Type B pancreatic cell (in vitro differentiated cells): ENCODE data around the gene PHTF2. TPM values are rescaled to one million over a fixed set of nuclear protein-coding genes. Genes with fewer than 3 reads are reported as not detected.

Experiments used
- DNase-seq: peaks from one replicate; pipeline ENCODE4 v3.0.0; 2021; ENCODE audit warnings: mixed read lengths; ENCODE audit not compliant: unreplicated experiment; ENCODE audit errors: extremely low spot score
- H3K27ac Mint-ChIP-seq: 2 replicates; pipeline ENCODE4 v1.8.0; 2021; ENCODE audit warnings: mild to moderate bottlenecking, mixed read lengths
- H3K27me3 Mint-ChIP-seq: 2 replicates; pipeline ENCODE4 v1.8.0; 2021; ENCODE audit warnings: mixed read lengths
- H3K36me3 Mint-ChIP-seq: 2 replicates; pipeline ENCODE4 v1.8.0; 2021; ENCODE audit warnings: mixed read lengths
- H3K4me1 Mint-ChIP-seq: one replicate; pipeline ENCODE4 v1.8.0; 2021; ENCODE audit warnings: mixed read lengths; ENCODE audit not compliant: unreplicated experiment
- H3K4me3 Mint-ChIP-seq: 2 replicates; pipeline ENCODE4 v1.8.0; 2021; ENCODE audit warnings: mild to moderate bottlenecking, mixed read lengths
- H3K9me3 Mint-ChIP-seq: 2 replicates; pipeline ENCODE4 v1.8.0; 2021; ENCODE audit warnings: mixed read lengths
- total RNA-seq: library from RNA; stranded (reverse); gene quantifications from 2 replicates; pipeline ENCODE4 v1.2.1, GENCODE V29; 2021; ENCODE audit warnings: low replicate concordance
- TF ChIP-seq, protein P1 (sequence below): fragments of 200-600 bp; sonication (generic); conservative IDR thresholded peaks from 2 replicates; pipeline ENCODE4 v1.5.0; 2021; ENCODE audit warnings: antibody characterized with exemption, mild to moderate bottlenecking

PHTF2 gene
- total RNA-seq, 1 donor from 2014 or later, result 18.6 TPM

DNA sequence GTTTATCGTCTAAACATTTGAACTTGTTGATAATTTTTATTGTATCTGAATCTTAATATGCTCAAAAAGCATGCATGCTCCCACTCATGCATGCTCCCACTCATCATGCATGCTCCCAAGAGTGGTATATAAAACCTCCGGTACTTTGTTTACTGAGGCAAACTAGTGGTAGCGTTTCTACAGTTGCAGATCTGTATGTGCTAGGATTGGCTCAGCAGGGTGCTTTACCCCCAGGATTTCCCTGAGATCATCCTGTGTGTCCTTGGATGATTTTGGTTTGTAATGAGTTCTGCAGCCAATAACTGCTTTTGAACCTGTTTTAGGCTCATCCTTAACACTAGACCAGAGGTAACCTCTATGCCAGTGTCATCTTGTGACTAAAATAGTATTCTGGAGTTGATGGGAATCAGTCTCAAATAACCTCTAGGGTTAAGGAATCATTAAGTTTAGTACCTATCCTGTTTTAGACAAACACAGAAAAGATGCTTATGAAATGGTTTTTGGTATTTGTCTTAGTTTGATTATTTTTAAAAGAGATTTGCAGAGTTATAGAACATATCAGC is 40.4 kb downstream of the PHTF2 start:
- Mint-ChIP-seq H3K36me3 (peaks cover 5% of the 10 kb centered on the region), H3K9me3 (no peaks in the 10 kb centered on the region), H3K27ac (no peak overlapping the region), H3K27me3 (no peaks in the 10 kb centered on the region), H3K4me3 (no peak overlapping the region), H3K4me1 (peaks cover 10% of the 10 kb centered on the region)
- DNase-seq, result no peak
- TF ChIP-seq, protein P1, sequence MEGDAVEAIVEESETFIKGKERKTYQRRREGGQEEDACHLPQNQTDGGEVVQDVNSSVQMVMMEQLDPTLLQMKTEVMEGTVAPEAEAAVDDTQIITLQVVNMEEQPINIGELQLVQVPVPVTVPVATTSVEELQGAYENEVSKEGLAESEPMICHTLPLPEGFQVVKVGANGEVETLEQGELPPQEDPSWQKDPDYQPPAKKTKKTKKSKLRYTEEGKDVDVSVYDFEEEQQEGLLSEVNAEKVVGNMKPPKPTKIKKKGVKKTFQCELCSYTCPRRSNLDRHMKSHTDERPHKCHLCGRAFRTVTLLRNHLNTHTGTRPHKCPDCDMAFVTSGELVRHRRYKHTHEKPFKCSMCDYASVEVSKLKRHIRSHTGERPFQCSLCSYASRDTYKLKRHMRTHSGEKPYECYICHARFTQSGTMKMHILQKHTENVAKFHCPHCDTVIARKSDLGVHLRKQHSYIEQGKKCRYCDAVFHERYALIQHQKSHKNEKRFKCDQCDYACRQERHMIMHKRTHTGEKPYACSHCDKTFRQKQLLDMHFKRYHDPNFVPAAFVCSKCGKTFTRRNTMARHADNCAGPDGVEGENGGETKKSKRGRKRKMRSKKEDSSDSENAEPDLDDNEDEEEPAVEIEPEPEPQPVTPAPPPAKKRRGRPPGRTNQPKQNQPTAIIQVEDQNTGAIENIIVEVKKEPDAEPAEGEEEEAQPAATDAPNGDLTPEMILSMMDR, result no peak

DNA sequence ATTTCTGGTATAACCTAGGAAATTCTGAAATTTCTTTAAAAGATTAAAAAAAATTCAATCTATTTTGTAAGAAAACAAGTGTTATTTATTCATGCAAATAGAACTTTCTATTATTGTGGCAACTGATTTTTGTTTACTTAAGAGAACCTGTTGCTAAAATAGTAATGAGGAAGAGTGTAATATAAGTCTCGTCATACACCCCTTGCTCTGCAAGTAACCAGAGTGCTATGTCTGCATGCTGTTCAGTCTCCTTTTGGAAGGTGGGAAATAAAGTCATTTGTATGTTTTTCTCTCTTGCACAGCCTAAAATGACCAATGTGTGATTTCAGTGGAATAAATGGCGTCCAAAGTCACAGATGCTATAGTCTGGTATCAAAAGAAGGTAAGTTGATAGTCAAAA is 41.3 kb downstream of the PHTF2 start:
- TF ChIP-seq, protein P1, result no peak
- Mint-ChIP-seq H3K36me3 (peaks cover 5% of the 10 kb centered on the region), H3K27ac (no peak overlapping the region), H3K9me3 (no peaks in the 10 kb centered on the region), H3K4me3 (no peak overlapping the region), H3K27me3 (no peaks in the 10 kb centered on the region), H3K4me1 (peaks cover 5% of the 10 kb centered on the region)
- DNase-seq, result no peak

DNA sequence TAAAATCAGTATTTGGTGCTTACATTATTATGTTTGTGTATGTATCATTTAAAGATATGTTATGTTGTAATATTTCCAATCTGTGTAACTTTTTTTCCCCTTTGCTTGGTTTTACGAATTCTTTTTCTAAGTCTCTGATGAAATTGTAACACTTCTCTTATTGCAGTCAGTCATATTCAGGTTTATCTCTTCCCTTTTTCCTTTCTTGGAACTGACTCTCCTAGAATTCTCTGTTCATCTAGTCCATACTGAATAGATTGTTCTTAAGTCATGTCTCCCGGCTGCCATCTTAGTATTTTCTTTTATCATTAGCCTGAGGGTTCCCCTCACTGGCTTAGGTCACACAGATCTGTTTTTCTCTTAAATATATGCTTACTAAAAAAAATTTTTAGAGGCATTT is 44.6 kb downstream of the PHTF2 start:
- Mint-ChIP-seq H3K27me3 (no peaks in the 10 kb centered on the region), H3K27ac (no peak overlapping the region), H3K36me3 (peaks cover 9% of the 10 kb centered on the region), H3K4me3 (no peak overlapping the region), H3K4me1 (no peaks in the 10 kb centered on the region), H3K9me3 (no peaks in the 10 kb centered on the region)
- TF ChIP-seq, protein P1, result no peak
- no peak for DNase-seq

DNA sequence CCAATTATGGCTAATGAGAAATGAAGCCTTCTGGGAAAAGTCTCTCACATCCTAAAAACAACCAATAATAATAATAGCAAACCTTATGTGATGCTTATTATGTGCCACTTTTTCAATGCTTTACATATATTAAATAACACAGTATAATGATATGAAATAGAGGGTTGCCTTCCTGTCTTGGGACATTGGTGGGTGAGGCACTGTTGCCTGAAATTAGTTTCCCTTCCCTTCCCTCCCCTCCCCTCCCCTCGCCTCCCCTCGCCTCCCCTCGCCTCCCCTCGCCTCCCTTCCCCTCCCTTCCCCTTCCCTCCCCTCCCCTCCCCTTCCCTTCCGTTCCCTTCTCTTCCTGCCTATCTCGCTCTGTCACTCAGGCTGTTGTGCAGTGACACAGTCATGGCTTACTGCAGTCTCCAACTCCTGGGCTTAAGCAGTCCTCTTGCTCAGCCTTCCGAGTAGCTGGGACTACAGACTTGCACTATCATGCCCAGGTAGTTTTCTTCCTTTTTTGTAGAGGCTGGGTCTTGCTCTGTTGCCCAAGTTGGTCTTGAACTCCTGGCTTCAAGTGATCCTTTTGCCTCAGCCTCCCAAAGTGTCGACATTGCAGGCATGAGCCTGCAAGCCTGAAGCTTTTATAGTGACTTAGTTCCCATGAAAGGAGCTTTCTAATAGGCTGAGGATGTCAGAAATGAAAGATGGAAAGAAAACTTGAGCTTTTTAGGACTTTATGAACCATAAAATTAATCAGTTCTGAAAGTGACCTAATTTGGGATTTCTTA is 47.9 kb downstream of the PHTF2 start:
- no peak overlapping the region for H3K27ac Mint-ChIP-seq
- no peaks in the 10 kb centered on the region for H3K27me3 Mint-ChIP-seq
- peaks cover 13% of the 10 kb centered on the region for H3K36me3 Mint-ChIP-seq
- no peaks in the 10 kb centered on the region for H3K9me3 Mint-ChIP-seq
- no peak overlapping the region for H3K4me3 Mint-ChIP-seq
- DNase-seq, result no peak
- TF ChIP-seq, protein P1, result no peak
- no peaks in the 10 kb centered on the region for H3K4me1 Mint-ChIP-seq

DNA sequence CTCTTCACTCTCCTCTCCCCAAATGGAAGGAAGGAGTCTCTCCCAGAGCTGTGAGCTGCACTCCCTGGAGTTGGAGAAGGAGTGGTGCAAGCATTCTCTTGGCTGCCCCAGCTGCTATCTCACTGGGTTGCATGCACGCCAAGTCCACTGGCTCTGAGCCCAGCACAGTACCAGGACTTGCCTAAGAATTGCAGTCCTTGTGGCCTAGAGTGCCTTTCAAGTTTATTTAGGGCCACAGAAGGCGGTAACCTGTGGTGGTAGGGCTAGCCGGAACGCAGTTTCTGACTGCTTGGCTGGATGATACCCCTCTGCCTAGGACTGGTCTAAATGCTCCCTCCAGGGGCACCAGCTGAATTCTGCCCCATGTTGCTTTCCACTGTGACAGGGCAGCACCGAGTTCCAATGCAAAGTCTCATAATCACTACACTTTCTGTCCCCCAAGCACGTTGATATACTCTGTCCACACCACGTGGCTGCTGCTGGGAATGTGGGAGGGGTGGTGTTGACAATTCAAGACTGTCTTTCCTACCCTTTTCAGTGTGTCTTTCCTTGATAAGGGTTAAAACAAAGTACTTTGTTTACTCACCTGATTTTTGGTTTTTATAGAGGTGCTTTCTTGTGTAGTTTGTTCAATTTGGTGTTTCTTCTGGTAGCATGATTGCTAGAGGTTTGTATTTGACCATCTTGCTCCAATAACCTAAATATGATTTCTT is 57.0 kb downstream of the PHTF2 start:
- no peaks in the 10 kb centered on the region for H3K27me3 Mint-ChIP-seq
- no peaks in the 10 kb centered on the region for H3K4me1 Mint-ChIP-seq
- no peaks in the 10 kb centered on the region for H3K9me3 Mint-ChIP-seq
- peaks cover 4% of the 10 kb centered on the region for H3K36me3 Mint-ChIP-seq
- DNase-seq, result no peak
- H3K4me3 Mint-ChIP-seq, result no peak overlapping the region
- TF ChIP-seq, protein P1, result no peak
- no peak overlapping the region for H3K27ac Mint-ChIP-seq
